HL-60 (cell line): Measurements from ENCODE around the gene MCTS1.

Source experiments
- DNase-seq, 2 experiments: peaks; one replicate each; pipeline ENCODE4 v3.0.0-alpha.2; 2010 to 2020; ENCODE audit warnings: low read depth in 1 of 2, low spot score in 1 of 2
- H3K27ac ChIP-seq: fragments of 250-450 bp; sonication (Bioruptor Pico); replicated peaks from 2 replicates; pipeline ENCODE4 v1.5.1; 2020; ENCODE audit warnings: mild to moderate bottlenecking, moderate library complexity
- H3K27me3 ChIP-seq: fragments of 250-450 bp; sonication (Bioruptor Pico); 2 replicates; pipeline ENCODE4 v1.5.1; 2021; ENCODE audit warnings: mild to moderate bottlenecking, moderate library complexity; ENCODE audit not compliant: insufficient read depth, poor library complexity, severe bottlenecking
- H3K4me3 ChIP-seq: replicated peaks from 2 replicates; pipeline ENCODE4 v1.5.1; 2011; ENCODE audit warnings: mild to moderate bottlenecking, control low read depth, low read length; ENCODE audit not compliant: insufficient read depth
- CTCF ChIP-seq: IDR thresholded peaks from one replicate; pipeline ENCODE4 v1.5.1; 2011; ENCODE audit warnings: low read length, control low read depth, inconsistent platforms; ENCODE audit not compliant: insufficient read depth
- GABPA ChIP-seq: IDR thresholded peaks from 2 replicates; pipeline ENCODE4 v1.6.1; 2012; ENCODE audit warnings: low read depth
- POLR2AphosphoS5 ChIP-seq: IDR thresholded peaks from 2 replicates; pipeline ENCODE4 v1.6.1; 2012; ENCODE audit warnings: low read depth
- REST ChIP-seq: IDR thresholded peaks from 2 replicates; pipeline ENCODE4 v1.6.1; 2012; ENCODE audit warnings: low read depth; ENCODE audit not compliant: insufficient replicate concordance
- SPI1 ChIP-seq: IDR thresholded peaks from 2 replicates; pipeline ENCODE4 v1.6.1; 2012; ENCODE audit warnings: low read depth, mild to moderate bottlenecking, borderline replicate concordance

The MCTS1 gene

GRCh38 chrX:120614816-120615215, 10.9 kb downstream of the MCTS1 start:
- Histone ChIP-seq H3K27ac (no peak overlapping the region), H3K27me3 (no peaks in the 10 kb centered on the region), H3K4me3 (no peak overlapping the region)
- no peak for DNase-seq
- TF ChIP-seq SPI1 (no peak), REST (no peak)

- Histone ChIP-seq H3K27me3 (no peaks in the 10 kb centered on the region), H3K27ac (no peak overlapping the region), H3K4me3 (no peak overlapping the region)
- DNase-seq = no peak
- TF ChIP-seq CTCF = no peak
- no peak for TF ChIP-seq GABPA
- no peak for TF ChIP-seq SPI1
- TF ChIP-seq REST = no peak
- TF ChIP-seq POLR2AphosphoS5 = no peak
Measured at GRCh38 chrX:120617996-120618630, 14.2 kb downstream of the MCTS1 start.

GRCh38 chrX:120625371-120625770, 21.5 kb downstream of the MCTS1 start:
- Histone ChIP-seq H3K4me3 (no peak overlapping the region), H3K27ac (no peak overlapping the region), H3K27me3 (no peaks in the 10 kb centered on the region)
- TF ChIP-seq SPI1 = no peak
- no peak for TF ChIP-seq REST
- no peak for TF ChIP-seq CTCF
- TF ChIP-seq POLR2AphosphoS5 = no peak
- TF ChIP-seq GABPA = no peak
- no peak for DNase-seq
